Breast epithelium (tissue), 3 donors: ENCODE measurements around the gene GRIFIN.

Experiments used
- CTCF ChIP-seq, 3 donors: fragments of 450-650 bp; IDR thresholded peaks; one replicate each; pipeline ENCODE4 v1.5.1; 2016 to 2017; ENCODE audit warnings: antibody characterized with exemption in 3 of 3, mild to moderate bottlenecking in 3 of 3, moderate library complexity in 3 of 3
- POLR2A ChIP-seq: fragments of 450-650 bp; IDR thresholded peaks from one replicate; pipeline ENCODE4 v1.6.1; 2016; ENCODE audit warnings: antibody characterized with exemption, mild to moderate bottlenecking, moderate library complexity
- POLR2AphosphoS5 ChIP-seq, 3 donors: sonication (generic); formaldehyde crosslinking; IDR thresholded peaks; one replicate each; pipeline ENCODE4 v1.6.1; 2017; ENCODE audit warnings: antibody characterized with exemption in 3 of 3

- TF ChIP-seq POLR2A = no peak
- TF ChIP-seq CTCF (IDR thresholded peaks at IDR 0.05) = no peak
- TF ChIP-seq POLR2AphosphoS5 (IDR thresholded peaks at IDR 0.05) = no peak
Observed at GRCh38 chr7:2478399-2478785, 2.2 kb upstream of the GRIFIN start.
